Mesendoderm (in vitro differentiated cells): ENCODE measurements around the gene AMIGO1.

Experiments
- DNase-seq: peaks from one replicate; pipeline ENCODE4 v3.0.0; 2013
- H2AK5ac ChIP-seq: 2 replicates; pipeline ENCODE4 v1.6.1; 2013; ENCODE audit warnings: low read length, inconsistent platforms
- H2BK120ac ChIP-seq: 2 replicates; pipeline ENCODE4 v1.6.1; 2013; ENCODE audit warnings: low read depth, mild to moderate bottlenecking, low read length, moderate library complexity, mixed read lengths
- H2BK15ac ChIP-seq: replicated peaks from 2 replicates; pipeline ENCODE4 v1.6.1; 2013; ENCODE audit warnings: low read depth, mild to moderate bottlenecking, moderate library complexity
- H2BK5ac ChIP-seq: 2 replicates; pipeline ENCODE4 v1.6.1; 2013; ENCODE audit warnings: low read length, inconsistent platforms
- H3K18ac ChIP-seq: 2 replicates; pipeline ENCODE4 v1.6.1; 2013; ENCODE audit warnings: mild to moderate bottlenecking, low read length, mixed read lengths
- H3K23ac ChIP-seq: one replicate; pipeline ENCODE4 v1.6.1; 2013; ENCODE audit warnings: low read length
- H3K27ac ChIP-seq: 2 replicates; pipeline ENCODE4 v1.5.1; 2013; ENCODE audit warnings: low read depth, mild to moderate bottlenecking, inconsistent platforms, low read length, moderate library complexity
- H3K27me3 ChIP-seq: 2 replicates; pipeline ENCODE4 v1.6.1; 2013; ENCODE audit warnings: low read length, control low read depth, mild to moderate bottlenecking, inconsistent platforms; ENCODE audit not compliant: insufficient read depth, poor library complexity
- H3K36me3 ChIP-seq: 2 replicates; pipeline ENCODE4 v1.6.1; 2013; ENCODE audit warnings: low read length, inconsistent platforms; ENCODE audit not compliant: control insufficient read depth, insufficient read depth
- H3K4ac ChIP-seq: one replicate; pipeline ENCODE4 v1.6.1; 2013; ENCODE audit warnings: low read depth, mild to moderate bottlenecking, low read length, moderate library complexity
- H3K4me1 ChIP-seq: 2 replicates; pipeline ENCODE4 v1.6.1; 2013; ENCODE audit warnings: low read depth, low read length, inconsistent platforms; ENCODE audit not compliant: control insufficient read depth
- H3K4me2 ChIP-seq: 2 replicates; pipeline ENCODE4 v1.6.1; 2013; ENCODE audit warnings: low read length
- H3K4me3 ChIP-seq: 2 replicates; pipeline ENCODE4 v1.5.1; 2013; ENCODE audit warnings: mild to moderate bottlenecking, low read length
- H3K56ac ChIP-seq: one replicate; pipeline ENCODE4 v1.6.1; 2013; ENCODE audit warnings: low read length
- H3K79me1 ChIP-seq: 2 replicates; pipeline ENCODE4 v1.6.1; 2013; ENCODE audit warnings: low read length, inconsistent platforms
- H3K79me2 ChIP-seq: 2 replicates; pipeline ENCODE4 v1.6.1; 2013; ENCODE audit warnings: mild to moderate bottlenecking, low read length; ENCODE audit not compliant: control insufficient read depth, insufficient read depth
- H3K9ac ChIP-seq: 2 replicates; pipeline ENCODE4 v1.6.1; 2013; ENCODE audit warnings: low read length, inconsistent platforms
- H4K5ac ChIP-seq: one replicate; pipeline ENCODE4 v1.6.1; 2013; ENCODE audit warnings: low read length
- H4K8ac ChIP-seq: one replicate; pipeline ENCODE4 v1.6.1; 2013; ENCODE audit warnings: low read depth, mild to moderate bottlenecking, control low read depth, low read length, moderate library complexity
- WGBS: extraction: QIAGEN DNeasy Blood & Tissue Kit; methylation state at CpG from one replicate; pipeline ENCODE4 v1.1.7; 2013; ENCODE audit warnings: low lambda C conversion rate, missing lambda C conversion rate; ENCODE audit not compliant: insufficient coverage; ENCODE audit errors: extremely low coverage; 5-methylcytosine and 5-hydroxymethylcytosine counted together

Gene AMIGO1

DNA sequence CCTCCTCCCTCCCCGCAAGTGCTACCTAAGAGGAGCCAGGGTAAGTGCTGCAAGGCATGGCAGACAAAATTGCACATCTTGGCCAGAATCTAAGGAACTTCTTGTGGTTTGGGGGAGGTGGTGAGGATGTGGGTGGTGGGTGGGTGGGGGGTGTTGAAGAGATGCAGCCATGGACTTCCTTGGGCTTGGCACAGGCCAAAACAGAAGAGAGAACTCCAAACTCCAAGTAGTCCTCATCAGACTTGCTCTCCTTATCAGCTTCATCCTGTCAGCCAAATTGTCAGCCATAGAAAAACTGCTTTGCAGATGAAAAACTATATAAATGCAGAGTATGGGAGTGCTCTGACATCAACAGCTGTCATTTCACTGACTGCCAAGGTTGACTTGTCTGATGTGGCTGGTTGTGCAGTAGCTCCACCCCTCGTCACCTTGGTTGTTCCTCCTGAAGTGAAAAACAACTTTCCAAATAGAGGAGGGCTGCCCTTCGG is 7.1 kb downstream of the AMIGO1 start:
- H3K4ac ChIP-seq = no peak overlapping the region
- no peaks in the 10 kb centered on the region for H3K79me1 ChIP-seq
- no peak for DNase-seq
- no peak overlapping the region for H3K56ac ChIP-seq
- H2AK5ac ChIP-seq = no peak overlapping the region
- H2BK15ac ChIP-seq = no peak overlapping the region
- no peak overlapping the region for H3K23ac ChIP-seq
- H2BK120ac ChIP-seq = no peak overlapping the region
- H3K4me1 ChIP-seq = peaks cover 2% of the 10 kb centered on the region
- H4K8ac ChIP-seq = no peak overlapping the region
- H3K79me2 ChIP-seq = no peaks in the 10 kb centered on the region
- H3K4me2 ChIP-seq = no peak overlapping the region
- no peak overlapping the region for H4K5ac ChIP-seq
- H3K4me3 ChIP-seq = no peak overlapping the region
- no peaks in the 10 kb centered on the region for H3K27me3 ChIP-seq
- H3K27ac ChIP-seq = no peak overlapping the region
- no peaks in the 10 kb centered on the region for H3K36me3 ChIP-seq
- H3K18ac ChIP-seq = no peak overlapping the region
- no peak overlapping the region for H2BK5ac ChIP-seq
- H3K9ac ChIP-seq = no peak overlapping the region
- no CpG with 5 or more reads among the region's 3 CpGs for WGBS

DNA sequence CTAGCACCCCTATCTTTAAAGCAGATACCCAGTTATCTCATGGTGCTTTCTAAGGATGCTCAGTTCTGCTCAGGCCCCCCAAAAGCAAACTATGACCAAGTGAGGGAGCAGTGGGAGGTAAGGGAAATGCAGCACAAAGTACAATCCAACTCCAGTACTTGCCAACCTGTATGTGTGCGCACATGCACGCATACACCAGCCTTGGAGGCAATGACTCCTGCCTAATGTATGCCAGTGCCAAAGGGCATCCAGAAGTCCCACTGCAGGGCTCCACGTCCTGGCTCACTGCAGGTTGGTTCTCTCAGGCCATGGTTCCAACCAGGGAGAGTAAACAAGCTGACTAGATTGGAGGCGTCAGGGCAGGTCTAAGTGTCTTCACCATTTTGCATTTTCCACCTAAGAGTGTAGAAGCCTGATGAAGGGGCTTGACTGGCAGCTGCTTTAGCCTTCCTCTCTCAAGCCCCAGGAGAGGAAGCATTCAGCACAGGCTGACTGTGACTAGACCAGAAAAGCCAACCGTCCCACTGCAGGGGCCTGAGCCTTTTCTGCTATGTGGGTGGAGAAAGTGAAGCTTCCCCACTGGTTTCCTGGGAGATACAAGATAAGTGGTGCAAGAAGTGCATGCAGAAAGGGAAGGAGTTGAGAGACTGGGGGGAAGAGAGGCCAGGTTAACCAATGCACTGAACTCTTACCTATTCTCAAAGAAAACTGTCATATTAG is 7.7 kb downstream of the AMIGO1 start:
- Histone ChIP-seq H3K23ac (no peak overlapping the region), H3K4ac (no peak overlapping the region), H3K36me3 (no peaks in the 10 kb centered on the region), H2AK5ac (no peak overlapping the region), H3K79me2 (no peaks in the 10 kb centered on the region), H2BK120ac (no peak overlapping the region), H3K4me2 (no peak overlapping the region), H2BK5ac (no peak overlapping the region), H2BK15ac (no peak overlapping the region), H3K56ac (no peak overlapping the region), H3K27me3 (no peaks in the 10 kb centered on the region), H3K18ac (no peak overlapping the region), H3K79me1 (no peaks in the 10 kb centered on the region), H4K8ac (no peak overlapping the region), H3K27ac (no peak overlapping the region), H3K4me1 (peaks cover 2% of the 10 kb centered on the region), H3K9ac (no peak overlapping the region), H4K5ac (no peak overlapping the region), H3K4me3 (no peak overlapping the region)
- no CpG with 5 or more reads among the region's 5 CpGs for WGBS
- DNase-seq = no peak

DNA sequence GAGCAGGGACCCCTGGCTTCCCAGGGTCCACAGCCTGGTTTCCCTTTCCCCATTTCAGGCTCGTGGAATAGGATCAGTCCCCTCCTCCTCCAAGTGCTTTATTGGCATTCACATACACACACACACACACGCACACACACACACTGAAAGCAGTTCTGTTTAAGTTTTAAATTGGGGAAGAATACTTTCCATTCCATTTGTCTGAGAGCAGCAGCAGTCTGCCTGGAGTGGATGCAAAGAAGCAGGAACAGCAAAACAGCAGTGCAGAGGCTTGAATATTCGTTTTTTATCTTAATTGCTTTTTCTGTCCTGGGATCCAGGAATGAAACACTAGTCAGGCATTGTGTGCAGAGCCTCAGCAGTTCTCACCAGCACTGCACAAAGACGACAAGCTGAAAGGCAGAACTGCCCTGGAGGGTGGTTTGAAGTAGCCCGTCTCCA is 8.6 kb downstream of the AMIGO1 start:
- no peaks in the 10 kb centered on the region for H3K27me3 ChIP-seq
- H3K79me2 ChIP-seq = no peaks in the 10 kb centered on the region
- no peaks in the 10 kb centered on the region for H3K36me3 ChIP-seq
- no peak overlapping the region for H3K4ac ChIP-seq
- H3K56ac ChIP-seq = no peak overlapping the region
- H3K23ac ChIP-seq = no peak overlapping the region
- no peak overlapping the region for H2AK5ac ChIP-seq
- no peak overlapping the region for H4K5ac ChIP-seq
- H4K8ac ChIP-seq = no peak overlapping the region
- no CpG with 5 or more reads among the region's 5 CpGs for WGBS
- H3K18ac ChIP-seq = no peak overlapping the region
- H3K9ac ChIP-seq = no peak overlapping the region
- no peak overlapping the region for H3K4me2 ChIP-seq
- H3K4me1 ChIP-seq = peaks cover 2% of the 10 kb centered on the region
- H2BK15ac ChIP-seq = no peak overlapping the region
- no peak for DNase-seq
- no peaks in the 10 kb centered on the region for H3K79me1 ChIP-seq
- H2BK120ac ChIP-seq = no peak overlapping the region
- no peak overlapping the region for H2BK5ac ChIP-seq
- no peak overlapping the region for H3K27ac ChIP-seq
- H3K4me3 ChIP-seq = no peak overlapping the region

DNA sequence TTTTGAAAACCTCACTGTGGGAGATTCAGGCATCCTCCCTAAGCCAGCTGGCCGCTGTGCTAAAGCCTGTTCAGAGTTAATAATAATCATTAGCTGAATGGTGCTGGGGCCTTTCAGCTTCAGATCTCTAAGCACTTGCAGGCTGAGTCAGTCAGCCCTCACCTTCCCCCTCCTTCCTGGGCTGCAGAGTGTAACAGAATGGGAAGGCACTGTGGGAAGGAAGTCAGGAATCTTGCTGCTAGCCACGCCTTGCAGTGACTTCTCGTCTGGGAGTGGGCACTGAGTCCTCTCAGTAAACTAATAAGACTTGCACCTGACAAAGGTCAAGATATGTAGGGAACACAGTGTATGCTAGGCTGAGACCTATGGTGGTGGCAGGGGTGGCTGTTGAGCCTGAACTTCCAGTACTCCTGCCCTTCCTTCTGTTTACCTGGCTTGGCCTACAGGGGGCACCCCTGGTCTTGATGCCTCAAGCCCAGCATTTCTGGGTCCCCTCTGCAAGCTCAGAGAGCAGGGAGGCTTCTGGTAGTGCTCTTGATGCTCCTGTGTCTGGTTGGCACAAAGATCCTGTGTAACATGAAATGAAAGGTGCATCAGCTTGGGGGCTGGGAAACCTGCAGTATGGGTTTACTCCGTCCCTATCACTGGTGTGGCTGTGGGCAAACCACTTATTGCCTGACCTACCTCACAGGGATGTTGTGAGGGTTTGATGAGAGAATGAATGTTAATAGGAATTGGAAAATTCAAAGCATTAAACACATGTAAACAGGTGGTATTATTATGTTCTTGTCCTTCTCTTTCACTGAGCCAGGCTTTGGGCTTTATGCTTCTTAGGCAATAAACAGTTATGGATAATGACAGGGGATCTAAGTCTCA is 9.6 kb downstream of the AMIGO1 start:
- Histone ChIP-seq H2BK120ac (no peak overlapping the region), H4K5ac (no peak overlapping the region), H3K4me2 (no peak overlapping the region), H3K27me3 (no peaks in the 10 kb centered on the region), H3K4me1 (peaks cover 2% of the 10 kb centered on the region), H3K23ac (no peak overlapping the region), H3K4me3 (no peak overlapping the region), H2BK5ac (no peak overlapping the region), H3K79me1 (peaks cover under 1% of the 10 kb centered on the region), H3K27ac (no peak overlapping the region), H3K4ac (no peak overlapping the region), H2BK15ac (no peak overlapping the region), H3K36me3 (no peaks in the 10 kb centered on the region), H3K18ac (no peak overlapping the region), H3K56ac (no peak overlapping the region), H2AK5ac (no peak overlapping the region), H3K9ac (no peak overlapping the region), H4K8ac (no peak overlapping the region), H3K79me2 (no peaks in the 10 kb centered on the region)
- no CpG with 5 or more reads among the region's 4 CpGs for WGBS
- peak; percentile 81 for DNase-seq

DNA sequence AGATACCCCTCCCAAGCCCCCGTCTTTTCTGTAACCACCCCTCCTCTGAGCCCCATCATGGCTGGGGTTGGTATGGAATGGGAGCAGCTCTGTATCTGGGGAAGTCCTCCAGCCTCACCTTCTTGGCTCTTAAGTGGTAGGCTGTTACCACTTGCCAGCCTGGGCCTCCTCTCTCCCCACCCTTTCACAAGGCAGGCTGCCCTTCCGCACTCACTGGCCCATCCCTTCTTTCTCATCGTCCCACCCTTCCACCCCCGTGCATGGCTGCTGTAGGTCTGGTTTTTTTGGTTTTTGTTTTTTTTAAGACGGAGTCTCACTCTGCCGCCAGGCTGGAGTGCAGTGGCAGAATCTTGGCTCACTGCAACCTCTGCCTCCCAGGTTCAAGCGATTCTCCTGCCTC is 10.4 kb downstream of the AMIGO1 start:
- WGBS = no CpG with 5 or more reads among the region's 7 CpGs
- Histone ChIP-seq H3K4me3 (no peak overlapping the region), H2BK15ac (no peak overlapping the region), H3K27ac (no peak overlapping the region), H3K27me3 (no peaks in the 10 kb centered on the region), H3K79me2 (no peaks in the 10 kb centered on the region), H4K5ac (no peak overlapping the region), H3K23ac (no peak overlapping the region), H3K4ac (no peak overlapping the region), H4K8ac (no peak overlapping the region), H3K4me2 (no peak overlapping the region), H3K79me1 (peaks cover 2% of the 10 kb centered on the region), H3K18ac (no peak overlapping the region), H3K4me1 (peaks cover 2% of the 10 kb centered on the region), H3K56ac (no peak overlapping the region), H3K9ac (no peak overlapping the region), H2BK5ac (no peak overlapping the region), H3K36me3 (no peaks in the 10 kb centered on the region), H2AK5ac (no peak overlapping the region), H2BK120ac (no peak overlapping the region)
- DNase-seq = no peak
